T-helper 9 cell (primary cell): Measurements from ENCODE around the gene PTPRG.

Source experiments
- DNase-seq: peaks from one replicate; pipeline ENCODE4 v3.0.0-alpha.2; 2020

PTPRG gene

GRCh38 chr3:61908382-61908781 lies 347.0 kb downstream of the PTPRG start:
- no peak for DNase-seq

GRCh38 chr3:61910732-61911131 lies 349.4 kb downstream of the PTPRG start:
- no peak for DNase-seq

- no peak for DNase-seq
Measured at GRCh38 chr3:61912158-61912557, 350.8 kb downstream of the PTPRG start.

- DNase-seq = no peak
Measured at GRCh38 chr3:61913701-61914100, 352.3 kb downstream of the PTPRG start.

- DNase-seq = no peak
Measured at GRCh38 chr3:61914276-61914675, 352.9 kb downstream of the PTPRG start.

GRCh38 chr3:61915296-61915695 lies 353.9 kb downstream of the PTPRG start:
- DNase-seq = no peak

- no peak for DNase-seq
Measured at GRCh38 chr3:61919371-61919770, 358.0 kb downstream of the PTPRG start.

GRCh38 chr3:61922118-61922517 lies 360.7 kb downstream of the PTPRG start:
- DNase-seq = no peak

GRCh38 chr3:61924090-61924735 lies 362.8 kb downstream of the PTPRG start:
- no peak for DNase-seq

GRCh38 chr3:61924991-61925390 lies 363.6 kb downstream of the PTPRG start:
- no peak for DNase-seq

GRCh38 chr3:61925721-61926120 lies 364.4 kb downstream of the PTPRG start:
- DNase-seq = no peak

- DNase-seq = no peak
Measured at GRCh38 chr3:61926923-61927322, 365.6 kb downstream of the PTPRG start.

GRCh38 chr3:61927332-61927731 lies 366.0 kb downstream of the PTPRG start:
- DNase-seq = no peak

GRCh38 chr3:61928039-61928438 lies 366.7 kb downstream of the PTPRG start:
- DNase-seq = no peak

- no peak for DNase-seq
Measured at GRCh38 chr3:61928776-61929314, 367.5 kb downstream of the PTPRG start.

- no peak for DNase-seq
Measured at GRCh38 chr3:61929617-61930016, 368.2 kb downstream of the PTPRG start.

- DNase-seq = no peak
Measured at GRCh38 chr3:61932499-61932898, 371.1 kb downstream of the PTPRG start.

GRCh38 chr3:61933798-61934504 lies 372.6 kb downstream of the PTPRG start:
- DNase-seq = no peak

GRCh38 chr3:61934505-61934871 lies 373.1 kb downstream of the PTPRG start:
- DNase-seq = no peak

- no peak for DNase-seq
Measured at GRCh38 chr3:61935814-61936213, 374.4 kb downstream of the PTPRG start.

- no peak for DNase-seq
Measured at GRCh38 chr3:61936344-61936937, 375.1 kb downstream of the PTPRG start.

GRCh38 chr3:61937477-61937876 lies 376.1 kb downstream of the PTPRG start:
- DNase-seq = no peak

GRCh38 chr3:61938878-61939549 lies 377.6 kb downstream of the PTPRG start:
- no peak for DNase-seq
